HG03025 (cell line): ENCODE results near the gene APOC3.

Source experiments
- ATAC-seq: cut with Tn5 transposase; IDR thresholded peaks from one replicate; pipeline ENCODE4 v1.9.1; 2021; ENCODE audit warnings: mild to moderate bottlenecking, moderate library complexity; ENCODE audit not compliant: unreplicated experiment, low FRiP score

The APOC3 gene

GRCh38 chr11:116829525-116830183 is at the start of gene APOC3:
TSS of gene APOC3 (plus strand) at chr11:116829907. CDS start at chr11:116830583, 676 bp downstream.
- no peak for ATAC-seq

DNA sequence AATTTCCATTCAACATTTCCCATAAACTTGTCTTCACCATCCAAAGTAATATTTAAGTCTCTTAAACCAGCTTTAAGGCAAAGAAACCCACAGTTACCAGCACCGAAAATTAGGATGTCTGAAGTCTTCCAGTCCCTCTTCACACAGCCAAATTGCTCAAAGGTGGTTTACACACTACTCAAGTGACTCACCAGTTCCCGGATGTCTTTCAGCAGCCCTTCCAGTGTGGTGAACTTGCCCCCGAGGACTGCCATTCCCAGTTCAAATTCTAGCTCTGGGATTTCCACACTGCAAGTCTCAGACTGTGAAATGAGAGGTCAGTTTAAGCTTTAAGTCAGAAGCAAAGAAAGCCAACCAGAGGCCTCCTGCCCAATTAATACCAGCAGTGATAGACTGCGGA is 47.0 kb upstream of the APOC3 start:
- no peak for ATAC-seq

DNA sequence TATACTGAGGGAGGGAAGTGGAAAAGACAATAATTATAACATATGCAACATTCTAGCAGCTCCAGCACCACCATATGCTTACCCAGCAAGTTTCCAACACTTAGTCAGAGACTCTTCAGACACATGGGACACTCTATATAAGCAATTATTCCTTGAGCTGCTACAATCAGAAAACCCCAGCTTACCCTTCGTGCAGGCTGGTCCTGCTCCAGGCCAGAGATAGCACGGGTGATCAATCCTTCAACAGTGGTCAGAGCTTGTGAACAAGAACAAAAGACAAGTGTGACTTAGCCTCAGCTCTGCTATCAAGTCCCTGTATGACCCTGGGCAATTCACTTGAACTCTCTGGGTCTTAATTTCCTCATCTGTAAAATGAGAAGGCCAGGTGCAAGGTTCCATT is 43.4 kb upstream of the APOC3 start:
- ATAC-seq: no peak

GRCh38 chr11:116786966-116787365 is 42.7 kb upstream of the APOC3 start:
- ATAC-seq: no peak

DNA sequence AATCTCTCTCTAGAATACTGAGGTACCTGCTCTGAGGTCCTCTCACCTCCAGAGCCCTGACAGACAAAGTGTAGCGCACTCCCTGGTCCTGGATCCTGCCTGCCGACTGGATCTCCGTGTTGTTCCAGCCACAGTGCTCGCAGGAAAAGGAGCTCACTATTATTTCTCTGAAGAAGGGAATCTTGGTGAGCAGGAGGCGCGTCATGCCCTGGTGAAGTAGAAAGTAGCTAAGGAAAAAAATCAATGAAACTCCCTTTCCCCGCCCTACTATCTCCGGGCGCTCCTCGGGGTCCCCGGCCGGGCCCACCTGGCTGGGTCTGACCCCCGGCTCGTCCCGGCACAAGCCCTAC is 42.3 kb upstream of the APOC3 start:
- peak; percentile 16 for ATAC-seq

DNA sequence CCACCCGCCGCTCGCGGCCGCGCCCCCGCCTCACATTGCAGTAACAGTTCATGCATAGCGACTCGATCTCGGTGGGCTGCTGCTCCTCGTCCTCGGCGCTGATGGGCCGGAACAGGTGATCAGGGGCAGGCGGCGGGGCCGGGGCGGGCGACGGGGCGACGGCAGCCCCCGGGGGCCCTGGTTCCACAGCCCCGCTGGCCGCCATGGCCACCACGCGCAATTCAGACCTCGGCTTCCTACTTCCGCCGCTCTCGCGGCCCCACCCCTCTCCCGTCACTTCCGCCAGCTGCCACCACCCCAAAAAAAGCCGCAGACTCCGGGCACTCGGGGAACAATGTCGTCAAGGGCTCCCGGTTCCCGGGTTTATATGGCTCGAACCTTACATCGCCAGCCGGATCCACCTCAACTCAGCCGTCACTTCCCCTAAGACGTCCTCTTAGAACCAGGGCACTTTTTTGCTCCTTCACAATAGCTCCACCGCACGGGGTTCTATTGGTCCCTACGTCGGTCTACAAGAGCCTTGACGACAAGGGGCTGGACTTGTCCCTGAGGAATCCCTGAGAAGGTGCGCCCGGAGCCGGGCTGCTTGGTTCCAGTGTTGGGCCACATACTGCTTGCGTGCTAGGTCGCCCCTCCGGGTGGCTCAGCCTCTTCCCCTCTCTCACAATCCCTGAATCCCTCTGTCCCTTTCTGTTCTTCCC is 41.8 kb upstream of the APOC3 start, which contains the start of gene ZPR1:
ZPR1 (minus strand) TSS at position 238 of the 701 bp plus-strand sequence; CDS start at position 205, 33 bp downstream.
- ATAC-seq: peak; percentile 78

GRCh38 chr11:116788534-116788933 is 41.2 kb upstream of the APOC3 start:
- ATAC-seq: no peak

DNA sequence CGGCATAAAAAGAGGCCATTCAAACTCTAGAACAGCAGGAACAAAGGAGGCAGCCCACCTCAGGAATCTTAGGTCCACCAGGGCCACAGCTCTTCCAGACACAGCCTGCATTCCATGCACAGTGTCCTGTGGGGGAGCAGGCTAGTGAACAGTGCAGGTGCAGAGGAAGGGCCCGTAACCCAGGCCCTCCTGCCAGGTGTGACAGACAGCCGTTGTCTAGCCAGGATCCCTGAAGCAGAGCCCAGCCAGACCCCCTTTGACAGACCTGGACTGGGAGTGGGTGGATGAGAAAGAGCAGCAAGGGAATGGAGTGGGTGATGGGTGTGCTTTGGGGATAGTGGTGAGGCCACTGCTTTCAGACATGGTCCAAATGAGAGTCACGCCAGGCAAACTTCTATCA is 40.7 kb upstream of the APOC3 start:
- no peak for ATAC-seq

GRCh38 chr11:116790167-116791001 is 39.3 kb upstream of the APOC3 start:
- no peak for ATAC-seq

- no peak for ATAC-seq
Observed at GRCh38 chr11:116791002-116791812, 38.5 kb upstream of the APOC3 start.

GRCh38 chr11:116791813-116792143 is 37.9 kb upstream of the APOC3 start, which contains the start of gene APOA5:
TSS of gene APOA5 (minus strand) at chr11:116791879. CDS start at chr11:116791860, 19 bp downstream.
- ATAC-seq: no peak

GRCh38 chr11:116792144-116792868 is 37.4 kb upstream of the APOC3 start:
- ATAC-seq: no peak

GRCh38 chr11:116792869-116793771 is 36.6 kb upstream of the APOC3 start:
- ATAC-seq: no peak

- ATAC-seq: no peak
Observed at GRCh38 chr11:116793772-116794097, 36.0 kb upstream of the APOC3 start.

- ATAC-seq: no peak
Observed at GRCh38 chr11:116794851-116795250, 34.9 kb upstream of the APOC3 start.

GRCh38 chr11:116796548-116796947 is 33.2 kb upstream of the APOC3 start:
- no peak for ATAC-seq

- ATAC-seq: no peak
Observed at GRCh38 chr11:116797816-116798215, 31.9 kb upstream of the APOC3 start.

DNA sequence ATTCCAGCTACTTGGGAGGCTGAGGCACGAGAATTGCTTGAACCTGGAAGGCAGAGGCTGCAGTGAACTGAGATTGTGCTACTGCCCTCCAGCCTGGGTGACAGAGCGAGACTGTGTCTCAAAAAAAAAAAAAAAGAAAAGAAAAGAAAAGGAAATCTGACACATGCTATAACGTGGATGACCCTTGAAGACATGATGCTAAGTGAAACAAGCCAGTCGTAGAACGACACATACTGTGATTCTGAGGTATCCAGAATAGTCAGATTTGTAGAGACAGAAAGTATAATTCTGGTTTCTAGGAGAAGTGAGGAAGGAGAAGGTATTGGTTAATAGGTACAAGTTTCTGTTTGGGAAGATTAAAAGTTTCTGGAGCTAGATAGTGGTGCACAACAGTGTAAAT is 31.3 kb upstream of the APOC3 start:
- no peak for ATAC-seq

DNA sequence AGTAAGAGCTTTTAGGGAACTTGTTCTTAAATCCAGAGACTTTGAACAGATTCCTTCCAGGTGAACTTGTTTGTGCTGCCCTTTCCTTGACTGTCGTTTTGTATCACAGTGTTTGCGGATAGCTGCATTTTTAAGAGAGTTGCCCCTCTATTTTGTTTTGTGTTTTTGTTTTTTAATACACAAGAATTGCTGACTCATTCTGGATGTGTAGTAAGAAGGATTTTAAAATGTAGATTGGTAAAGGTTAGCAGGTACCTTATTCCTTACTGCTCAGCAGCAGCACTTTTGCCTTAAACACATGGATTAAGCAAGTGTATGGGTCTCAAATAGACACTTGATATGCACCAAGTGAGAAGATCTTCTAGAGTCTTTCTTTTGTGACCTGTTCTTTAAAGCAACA is 29.1 kb upstream of the APOC3 start:
- no peak for ATAC-seq
